MCF 10A (cell line): ENCODE data around the gene CEP128. TPM values are rescaled to one million over a fixed set of nuclear protein-coding genes. Genes with fewer than 3 reads are reported as not detected.

Experiments used
- BruUV-seq: library from RNA; stranded (reverse); fragments of 400-500 nt; replicated peaks from 2 replicates; lab custom pipeline; 2021; lab: Mats Ljungman, UMichigan
- CTCF ChIA-PET: fragments of 300-600 bp; sonication (Branson Sonifier 250); formaldehyde crosslinking; extraction: SDS; loops from one replicate; lab custom pipeline; 2021; ENCODE audit warnings: antibody characterized with exemption, inconsistent platforms; lab: Yijun Ruan, JAX
- POLR2A ChIA-PET: fragments of 300-600, 350-650 bp; sonication (Branson Sonifier 250); formaldehyde crosslinking; extraction: SDS; loops from one replicate; lab custom pipeline; 2020; ENCODE audit warnings: antibody characterized with exemption, inconsistent platforms; lab: Yijun Ruan, JAX
- DNase-seq: peaks from one replicate; pipeline ENCODE4 v3.0.0-alpha.2; 2018; ENCODE audit not compliant: unreplicated experiment
- H3K27ac Mint-ChIP-seq: one replicate; pipeline ENCODE4 v1.8.0; 2022; ENCODE audit warnings: mild to moderate bottlenecking, low read depth, mixed read lengths; ENCODE audit not compliant: unreplicated experiment
- H3K27me3 Mint-ChIP-seq: one replicate; pipeline ENCODE4 v1.8.0; 2022; ENCODE audit warnings: mixed read lengths; ENCODE audit not compliant: insufficient read depth, unreplicated experiment
- H3K36me3 Mint-ChIP-seq: one replicate; pipeline ENCODE4 v1.8.0; 2022; ENCODE audit warnings: mild to moderate bottlenecking, moderate library complexity, mixed read lengths; ENCODE audit not compliant: insufficient read depth, unreplicated experiment
- H3K4me1 Mint-ChIP-seq: one replicate; pipeline ENCODE4 v1.8.0; 2022; ENCODE audit warnings: mixed read lengths; ENCODE audit not compliant: insufficient read depth, unreplicated experiment
- H3K4me3 Mint-ChIP-seq: one replicate; pipeline ENCODE4 v1.8.0; 2022; ENCODE audit warnings: mild to moderate bottlenecking, moderate library complexity, mixed read lengths; ENCODE audit not compliant: unreplicated experiment
- H3K9me3 Mint-ChIP-seq: one replicate; pipeline ENCODE4 v1.8.0; 2022; ENCODE audit warnings: mixed read lengths; ENCODE audit not compliant: unreplicated experiment
- intact Hi-C: fragments of 100-400 bp; cut with micrococcal nuclease; formaldehyde crosslinking; loops from 2 replicates; pipeline ENCODE4 v1.14.1; 2022
- total RNA-seq: library from RNA; stranded (reverse); gene quantifications from 2 replicates; pipeline ENCODE4 v1.2.3, GENCODE V29; 2022
- TF ChIP-seq, protein P1 (sequence below): fragments of 200-600 bp; IDR thresholded peaks from one replicate; pipeline ENCODE4 v1.8.0; 2022; ENCODE audit warnings: antibody characterized with exemption, mild to moderate bottlenecking; ENCODE audit not compliant: unreplicated experiment

Gene CEP128
- total RNA-seq, 1 experiment from 2014 or later = 12.5 TPM

DNA sequence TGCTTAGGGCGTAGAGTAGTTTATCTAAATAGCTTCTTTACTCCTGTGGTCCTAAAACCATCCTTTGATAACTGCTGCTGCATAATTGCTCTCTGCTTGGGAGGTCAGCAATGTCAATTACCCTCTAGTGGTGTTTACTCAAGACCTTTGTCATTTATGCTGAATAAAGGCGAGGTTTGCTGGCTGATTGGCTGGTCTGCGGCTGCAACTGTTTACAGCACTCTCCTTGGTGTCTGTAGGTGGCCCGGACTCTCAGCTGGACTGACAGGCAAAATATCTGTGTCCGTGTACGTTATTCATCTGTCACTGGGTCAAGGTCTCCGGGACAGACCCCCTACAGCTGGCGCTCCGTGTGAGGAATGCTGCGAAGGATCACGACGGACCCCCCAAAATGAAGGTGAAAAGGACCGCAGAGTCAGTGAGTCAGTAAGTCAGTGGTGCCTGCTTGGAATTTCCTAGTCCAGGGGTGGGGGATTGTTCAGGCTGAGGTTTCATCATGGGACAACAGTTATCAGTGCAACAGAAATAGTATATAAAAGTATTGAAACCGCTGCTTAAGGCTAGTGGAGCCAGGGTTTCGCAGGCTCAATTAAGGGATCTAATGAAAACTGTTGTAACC is 476.9 kb downstream of the CEP128 start:
- no peaks in the 10 kb centered on the region for H3K9me3 Mint-ChIP-seq
- no TSS peak for BruUV-seq
- no peaks in the 10 kb centered on the region for H3K27me3 Mint-ChIP-seq
- no peak overlapping the region for H3K27ac Mint-ChIP-seq
- TF ChIP-seq, protein P1, sequence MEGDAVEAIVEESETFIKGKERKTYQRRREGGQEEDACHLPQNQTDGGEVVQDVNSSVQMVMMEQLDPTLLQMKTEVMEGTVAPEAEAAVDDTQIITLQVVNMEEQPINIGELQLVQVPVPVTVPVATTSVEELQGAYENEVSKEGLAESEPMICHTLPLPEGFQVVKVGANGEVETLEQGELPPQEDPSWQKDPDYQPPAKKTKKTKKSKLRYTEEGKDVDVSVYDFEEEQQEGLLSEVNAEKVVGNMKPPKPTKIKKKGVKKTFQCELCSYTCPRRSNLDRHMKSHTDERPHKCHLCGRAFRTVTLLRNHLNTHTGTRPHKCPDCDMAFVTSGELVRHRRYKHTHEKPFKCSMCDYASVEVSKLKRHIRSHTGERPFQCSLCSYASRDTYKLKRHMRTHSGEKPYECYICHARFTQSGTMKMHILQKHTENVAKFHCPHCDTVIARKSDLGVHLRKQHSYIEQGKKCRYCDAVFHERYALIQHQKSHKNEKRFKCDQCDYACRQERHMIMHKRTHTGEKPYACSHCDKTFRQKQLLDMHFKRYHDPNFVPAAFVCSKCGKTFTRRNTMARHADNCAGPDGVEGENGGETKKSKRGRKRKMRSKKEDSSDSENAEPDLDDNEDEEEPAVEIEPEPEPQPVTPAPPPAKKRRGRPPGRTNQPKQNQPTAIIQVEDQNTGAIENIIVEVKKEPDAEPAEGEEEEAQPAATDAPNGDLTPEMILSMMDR = no peak
- H3K4me3 Mint-ChIP-seq = no peak overlapping the region
- H3K36me3 Mint-ChIP-seq = no peaks in the 10 kb centered on the region
- no peak for DNase-seq
- H3K4me1 Mint-ChIP-seq = no peaks in the 10 kb centered on the region
- POLR2A ChIA-PET = no interaction called here
- intact Hi-C loops = no loop called here
- CTCF ChIA-PET = interaction anchor here (0.6 to 0.7 kb wide), 2 partner anchors 10 to 79 kb away, joined by 3 read pairs; no protein-coding TSS in a partner anchor

DNA sequence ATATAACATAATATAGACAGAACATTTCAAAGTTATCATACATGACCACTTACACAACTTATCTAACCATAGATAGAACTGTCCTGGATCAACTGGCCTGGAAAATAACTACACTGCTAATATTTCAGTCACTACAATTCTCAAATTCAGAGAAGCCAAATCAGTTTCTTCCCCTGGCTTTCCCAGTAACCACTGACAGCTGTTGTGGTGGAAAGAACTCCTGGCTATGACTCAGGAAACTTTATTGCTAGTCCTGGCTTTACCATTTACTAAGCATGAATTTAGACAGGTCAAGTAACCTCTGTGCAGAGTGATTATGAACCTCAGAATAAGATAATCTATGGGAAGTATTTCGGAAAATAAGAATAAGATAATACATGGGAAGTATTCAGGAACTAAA is 485.3 kb downstream of the CEP128 start:
- POLR2A ChIA-PET = no interaction called here
- no peaks in the 10 kb centered on the region for H3K36me3 Mint-ChIP-seq
- no peak overlapping the region for H3K4me3 Mint-ChIP-seq
- no TSS peak for BruUV-seq
- DNase-seq = no peak
- H3K27ac Mint-ChIP-seq = no peak overlapping the region
- no peaks in the 10 kb centered on the region for H3K27me3 Mint-ChIP-seq
- H3K4me1 Mint-ChIP-seq = no peaks in the 10 kb centered on the region
- intact Hi-C loops = no loop called here
- TF ChIP-seq, protein P1 = no peak
- H3K9me3 Mint-ChIP-seq = peaks cover 7% of the 10 kb centered on the region
- CTCF ChIA-PET = interaction anchor here (0.7 kb wide), 2 partner anchors 188 to 407 kb away, joined by 3 read pairs; no protein-coding TSS in a partner anchor

DNA sequence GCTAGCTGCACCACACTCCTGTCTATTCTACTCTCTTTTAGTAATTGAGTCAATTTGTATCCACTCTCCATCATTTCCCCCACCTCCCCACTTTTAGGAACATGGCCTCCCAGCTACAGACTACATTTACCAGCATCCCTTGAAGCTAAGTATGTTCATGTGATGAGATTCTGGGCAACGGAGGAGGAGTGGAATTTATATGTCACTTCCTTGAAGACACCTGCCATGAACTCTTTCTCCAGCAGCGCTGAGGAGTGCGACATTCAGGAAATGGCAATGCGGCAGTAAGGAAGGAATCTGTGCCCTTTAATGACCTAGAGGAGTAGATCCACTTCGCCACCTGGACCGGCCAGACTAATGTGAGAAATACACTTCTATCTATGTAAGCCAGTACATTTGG is 486.5 kb downstream of the CEP128 start:
- TF ChIP-seq, protein P1 = no peak
- no peak for DNase-seq
- POLR2A ChIA-PET = no interaction called here
- peaks cover 8% of the 10 kb centered on the region for H3K9me3 Mint-ChIP-seq
- H3K27me3 Mint-ChIP-seq = no peaks in the 10 kb centered on the region
- no peaks in the 10 kb centered on the region for H3K36me3 Mint-ChIP-seq
- no peak overlapping the region for H3K27ac Mint-ChIP-seq
- no TSS peak for BruUV-seq
- no peak overlapping the region for H3K4me3 Mint-ChIP-seq
- CTCF ChIA-PET = interaction anchor here (0.5 to 0.9 kb wide), 2 partner anchors 9 to 41 kb away, joined by 3 read pairs; no protein-coding TSS in a partner anchor
- H3K4me1 Mint-ChIP-seq = no peaks in the 10 kb centered on the region
- intact Hi-C loops = no loop called here

DNA sequence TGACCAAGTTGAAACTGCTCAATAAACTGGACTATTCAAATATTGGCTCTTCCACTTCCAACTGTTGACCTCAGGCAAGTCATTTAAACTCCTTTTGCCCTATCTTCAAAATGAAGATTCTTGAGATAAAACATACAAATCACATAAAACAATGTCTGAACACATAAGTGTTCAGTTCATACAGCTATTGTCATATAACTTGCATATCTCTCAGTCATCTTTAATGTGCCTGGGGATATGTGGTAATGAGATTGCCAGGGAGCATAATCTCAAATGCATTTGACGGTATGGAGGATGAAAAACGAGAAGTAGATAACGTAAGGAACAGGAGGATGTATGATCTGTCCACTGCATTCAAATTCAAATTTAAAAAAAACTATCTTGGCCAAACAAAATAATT is 493.3 kb downstream of the CEP128 start:
- TF ChIP-seq, protein P1 = no peak
- Mint-ChIP-seq H3K9me3 (peaks cover 8% of the 10 kb centered on the region), H3K4me3 (no peak overlapping the region), H3K27me3 (no peaks in the 10 kb centered on the region), H3K4me1 (no peaks in the 10 kb centered on the region), H3K27ac (no peak overlapping the region), H3K36me3 (no peaks in the 10 kb centered on the region)
- ChIA-PET POLR2A (no interaction called here), CTCF (interaction anchor here (0.6 kb wide), 2 partner anchors 18 to 389 kb away, joined by 3 to 5 read pairs; no protein-coding TSS in a partner anchor)
- intact Hi-C loops = no loop called here
- BruUV-seq = no TSS peak
- no peak for DNase-seq
